HG03064 (cell line): ENCODE results near the gene CHMP6.
"Not testable (repeated sequence)": the region's sequence is repeated elsewhere in the genome, so short reads cannot be mapped to it uniquely, and the experiment has no call there.

Experiments
- ATAC-seq: cut with Tn5 transposase; IDR thresholded peaks from one replicate; pipeline ENCODE4 v1.9.1; 2021; ENCODE audit warnings: low read depth; ENCODE audit not compliant: unreplicated experiment

The CHMP6 gene

DNA sequence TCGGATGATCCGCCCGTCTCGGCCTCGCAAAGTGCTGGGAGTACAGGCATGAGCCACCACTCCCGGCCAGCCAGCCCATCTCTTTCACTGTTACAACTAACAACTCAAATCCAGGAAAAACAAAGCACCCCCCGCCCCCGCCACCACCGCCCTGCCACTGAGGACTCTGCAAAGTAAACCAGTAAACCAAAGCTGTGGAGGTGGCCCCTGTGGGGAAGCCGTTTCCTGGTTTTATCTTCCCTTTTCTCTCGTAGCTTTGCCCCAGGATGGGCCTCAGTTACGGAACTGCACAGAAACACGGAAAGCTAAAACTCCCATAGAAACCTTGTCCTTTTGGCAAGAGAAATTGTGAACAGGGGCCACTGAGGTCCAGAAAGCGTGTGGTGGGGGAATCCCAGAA lies 17.5 kb downstream of the CHMP6 start:
- ATAC-seq, result no peak

DNA sequence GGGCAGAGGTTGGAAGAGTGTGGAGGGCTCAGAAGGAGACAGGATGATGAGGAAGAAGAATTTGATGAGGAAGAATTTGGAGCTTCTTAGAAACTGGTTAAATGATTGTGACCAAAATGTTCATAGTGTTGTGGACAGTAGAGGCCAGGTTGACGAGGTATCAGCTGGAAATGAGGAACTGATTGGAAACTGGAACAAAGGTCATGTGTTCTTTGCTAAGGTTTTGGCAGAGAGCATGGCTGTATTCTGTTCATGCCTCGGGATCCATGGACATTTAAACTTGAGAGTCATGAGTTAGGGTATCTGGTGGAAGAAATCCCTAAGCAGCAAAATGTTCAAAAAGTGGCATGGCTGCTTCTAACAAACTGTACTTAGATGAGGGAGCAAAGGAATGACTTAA lies 19.3 kb downstream of the CHMP6 start:
- ATAC-seq, result no peak

DNA sequence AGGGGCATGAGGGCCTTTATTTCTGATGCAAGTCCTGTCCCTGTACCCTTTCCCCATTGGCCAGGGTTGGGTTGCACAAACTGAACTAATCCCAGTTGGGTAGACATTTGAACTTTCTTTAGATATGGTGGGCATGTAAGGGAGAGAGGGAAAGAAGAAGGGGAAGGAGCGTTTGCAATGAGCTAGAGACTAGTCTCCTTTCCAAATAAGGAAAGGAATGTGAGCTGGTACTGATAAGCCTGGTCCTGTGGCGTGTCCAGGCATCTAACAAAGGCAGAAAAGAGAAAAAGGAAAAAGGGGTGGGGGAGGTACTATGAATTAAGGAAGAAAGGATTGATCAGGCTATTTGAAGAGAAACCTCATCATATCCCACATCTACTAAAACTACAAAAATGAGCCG lies 20.3 kb downstream of the CHMP6 start:
- ATAC-seq, result no peak

DNA sequence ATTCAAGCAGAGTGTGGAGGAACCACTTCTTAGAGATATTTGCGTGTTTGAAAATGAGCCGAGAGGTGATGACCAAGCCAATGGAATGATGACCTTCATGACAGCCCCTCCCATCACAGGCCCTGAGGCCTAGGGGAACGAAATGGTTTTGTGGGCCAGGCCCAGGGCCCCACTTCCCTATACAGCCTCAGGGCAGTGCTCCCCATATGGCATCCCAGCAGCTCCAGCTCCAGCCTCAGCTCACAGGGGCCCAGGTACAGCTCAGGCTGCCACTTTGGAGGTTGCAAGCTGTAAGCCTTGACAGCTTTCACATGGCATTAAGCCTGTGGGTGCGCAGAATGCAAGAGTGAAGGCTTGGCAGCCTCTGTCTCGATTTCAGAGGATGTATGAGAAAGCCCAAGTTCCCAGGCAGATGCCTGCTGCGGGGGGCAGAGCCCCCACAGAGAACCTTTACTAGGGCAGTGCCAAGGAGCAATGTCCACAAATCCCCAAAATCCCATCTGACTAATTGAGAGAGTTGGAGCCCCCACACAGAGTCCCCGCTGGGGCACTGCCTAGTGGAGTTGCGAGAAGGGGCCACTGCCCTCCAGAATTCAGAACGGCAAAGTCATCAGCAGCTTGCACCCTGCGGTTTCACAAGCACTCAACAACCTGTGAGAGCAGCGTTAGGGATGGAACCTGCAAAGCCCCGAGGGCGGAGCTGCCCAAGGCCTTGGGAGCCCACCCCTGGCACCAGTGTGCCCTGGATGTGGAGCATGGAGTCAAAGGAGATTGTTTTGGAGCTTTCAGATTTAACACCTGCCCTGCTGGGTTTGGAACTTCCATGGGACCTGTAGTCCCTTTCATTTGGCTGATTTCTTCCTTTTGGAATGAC lies 21.2 kb downstream of the CHMP6 start:
- ATAC-seq, result no peak

DNA sequence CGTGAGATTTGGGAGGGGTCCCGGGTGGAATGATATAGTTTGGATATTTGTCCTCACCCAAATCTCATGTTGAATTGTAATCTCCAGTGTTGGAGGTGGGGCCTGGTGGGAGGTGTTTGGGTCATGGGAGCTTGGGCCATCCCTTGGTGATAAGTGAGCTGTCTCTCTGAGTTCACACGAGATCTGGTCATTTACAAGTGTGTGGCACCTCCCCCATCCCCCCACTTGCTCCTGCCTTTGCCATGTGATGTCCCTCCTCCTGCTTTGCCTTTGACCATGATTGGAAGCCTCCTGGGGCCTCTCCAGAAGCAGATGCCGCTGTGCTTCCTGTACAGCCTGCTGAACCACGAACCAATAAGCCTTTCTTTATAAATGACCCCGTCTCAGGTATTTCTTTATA lies 22.0 kb downstream of the CHMP6 start:
- no peak for ATAC-seq

DNA sequence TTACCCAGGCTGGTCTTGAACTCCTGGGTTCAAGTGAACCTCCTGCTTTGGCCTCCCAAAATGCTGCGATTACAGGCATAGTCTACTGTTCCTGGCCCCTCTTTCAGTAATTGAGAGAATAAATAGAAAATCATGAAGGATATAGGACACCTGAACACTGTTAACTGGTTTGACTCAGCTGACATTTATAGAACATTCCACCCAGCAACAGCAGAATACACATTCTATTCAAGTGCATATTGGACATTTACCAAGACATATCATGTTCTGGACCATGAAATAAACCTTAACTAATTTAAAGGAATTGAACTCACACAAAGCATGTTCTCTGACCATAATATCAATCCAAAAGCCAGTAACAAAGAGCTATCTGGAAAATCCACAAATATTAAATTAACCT lies 23.5 kb downstream of the CHMP6 start:
- no peak for ATAC-seq

DNA sequence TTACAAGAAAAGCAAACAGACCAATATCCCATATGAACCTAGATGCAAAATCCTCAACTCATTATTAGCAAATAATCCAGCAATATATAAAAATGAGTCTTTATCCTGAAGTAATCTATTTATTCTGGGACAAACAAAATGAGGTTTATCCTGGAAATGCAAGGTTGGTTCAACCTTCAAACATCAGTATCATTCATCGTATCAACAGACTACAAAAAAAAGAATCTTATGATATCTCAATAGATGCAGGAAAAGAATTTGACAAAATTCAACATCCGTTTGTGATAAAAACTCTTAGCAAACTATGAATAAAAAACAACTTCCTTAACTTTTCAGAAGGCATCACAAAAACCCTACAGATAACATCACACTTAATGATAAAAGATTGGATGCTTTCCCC lies 24.9 kb downstream of the CHMP6 start:
- ATAC-seq, result no peak

DNA sequence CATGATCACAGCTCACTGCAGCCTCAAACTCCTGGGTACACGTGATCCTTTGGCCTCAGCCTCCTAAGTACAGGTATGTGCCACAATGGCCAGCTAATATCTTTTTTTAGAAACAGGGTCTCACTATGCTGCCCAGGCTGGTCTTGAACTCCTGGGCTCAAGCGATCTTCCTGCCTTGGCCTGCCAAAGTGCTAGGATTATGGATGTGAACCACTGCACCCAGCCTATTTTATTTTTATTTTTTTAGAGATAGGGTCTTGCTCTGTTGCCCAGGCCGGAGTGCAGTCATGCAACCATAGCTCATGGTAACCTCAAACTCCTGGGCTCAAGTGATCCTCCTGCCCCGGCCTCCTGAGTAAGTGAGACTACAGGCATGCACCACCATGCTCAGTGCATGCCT lies 25.7 kb downstream of the CHMP6 start:
- ATAC-seq, result not testable (repeated sequence)

DNA sequence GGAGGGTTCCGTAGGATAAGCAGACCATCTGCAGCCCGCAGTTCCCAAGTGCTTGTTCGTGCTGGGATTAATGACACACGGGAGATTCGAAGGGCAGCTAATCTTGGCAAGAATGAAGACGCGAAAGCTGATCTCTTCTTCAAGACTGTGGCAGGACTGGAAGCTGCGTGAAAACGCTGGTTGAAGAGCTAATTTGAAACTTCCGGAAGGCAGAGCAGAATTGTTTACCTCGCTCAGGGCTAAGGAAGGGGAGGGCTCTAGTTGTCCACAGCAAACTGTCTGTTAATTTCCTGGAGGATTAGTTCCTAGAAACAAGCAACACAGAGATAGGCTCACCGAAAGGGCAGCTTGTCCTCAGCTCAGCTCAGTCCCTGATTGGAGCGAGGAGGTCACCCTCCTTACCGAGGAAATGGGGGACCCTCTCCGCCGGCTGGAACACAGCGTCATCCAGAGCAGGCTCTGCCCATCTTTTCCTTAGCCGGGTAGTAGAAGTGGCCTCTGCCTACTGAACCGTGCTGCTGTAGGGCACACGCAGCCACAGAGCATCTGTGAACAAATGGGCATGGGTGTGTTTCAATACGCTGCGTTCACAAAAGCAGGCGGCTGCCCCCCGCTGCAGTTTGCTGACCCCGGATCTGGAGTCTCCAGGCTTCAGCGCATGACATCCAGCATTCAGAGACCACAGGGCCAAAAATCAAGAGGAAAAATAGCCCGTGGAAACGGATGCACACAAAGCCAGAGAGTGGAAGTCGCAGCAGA lies 26.6 kb downstream of the CHMP6 start:
- no peak for ATAC-seq

DNA sequence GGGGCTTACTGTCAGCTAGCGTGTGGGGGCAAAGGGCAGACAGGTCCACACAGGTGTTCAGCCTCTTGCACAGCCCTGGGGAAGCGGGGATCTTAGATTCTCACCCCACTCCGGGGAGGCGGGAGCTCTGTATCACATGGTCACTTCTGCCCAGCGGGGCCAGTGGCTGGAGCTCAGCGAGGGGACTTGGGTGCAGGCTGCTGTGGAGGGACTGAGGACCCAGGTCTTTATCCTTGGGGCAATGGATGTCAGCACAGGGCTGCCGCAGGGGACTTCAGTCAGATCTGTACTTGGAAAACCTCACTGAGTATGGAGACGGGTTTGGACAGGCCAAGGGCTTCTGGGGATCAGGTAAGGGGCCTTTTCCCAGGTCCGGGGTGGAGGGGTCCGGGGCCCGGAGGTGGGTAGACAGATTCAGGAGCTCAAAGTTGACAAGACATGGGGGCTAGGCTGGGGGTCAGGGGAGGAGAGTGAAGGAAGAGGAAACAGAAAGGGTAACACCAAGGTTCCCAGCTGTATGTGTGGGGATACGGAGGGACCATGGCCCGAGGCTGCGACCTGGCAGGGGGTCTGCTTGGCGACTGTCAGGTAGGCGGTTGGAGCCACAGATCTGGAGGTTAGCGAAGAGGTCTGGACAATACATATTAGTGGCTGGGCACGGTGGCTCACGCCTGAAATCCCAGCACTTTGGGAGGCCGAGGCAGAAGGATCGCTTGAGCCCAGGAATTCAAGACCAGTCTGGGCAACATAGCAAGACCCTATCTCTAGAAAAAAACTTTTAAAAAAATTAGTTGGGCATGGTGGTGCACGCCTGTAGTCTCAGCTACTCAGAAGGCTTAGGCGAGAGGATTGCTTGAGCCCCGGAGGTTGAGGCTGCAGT lies 28.2 kb downstream of the CHMP6 start:
- ATAC-seq, result no peak

DNA sequence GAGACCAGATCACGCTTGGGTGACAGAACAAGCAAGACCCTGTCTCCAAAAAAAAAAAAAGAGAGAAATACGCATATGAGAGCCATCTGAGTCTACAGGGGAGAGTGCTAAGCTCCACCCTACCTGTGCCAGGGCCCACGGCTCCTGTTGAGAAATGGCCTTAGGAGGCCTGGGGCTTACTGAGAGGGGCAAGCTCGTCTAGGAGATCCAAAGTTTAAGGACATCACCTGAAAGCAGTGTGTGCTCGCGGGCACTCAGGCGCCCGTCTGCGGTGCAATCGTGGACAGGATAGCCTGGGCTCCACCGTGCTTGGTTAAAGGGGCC lies 28.8 kb downstream of the CHMP6 start:
- no peak for ATAC-seq

DNA sequence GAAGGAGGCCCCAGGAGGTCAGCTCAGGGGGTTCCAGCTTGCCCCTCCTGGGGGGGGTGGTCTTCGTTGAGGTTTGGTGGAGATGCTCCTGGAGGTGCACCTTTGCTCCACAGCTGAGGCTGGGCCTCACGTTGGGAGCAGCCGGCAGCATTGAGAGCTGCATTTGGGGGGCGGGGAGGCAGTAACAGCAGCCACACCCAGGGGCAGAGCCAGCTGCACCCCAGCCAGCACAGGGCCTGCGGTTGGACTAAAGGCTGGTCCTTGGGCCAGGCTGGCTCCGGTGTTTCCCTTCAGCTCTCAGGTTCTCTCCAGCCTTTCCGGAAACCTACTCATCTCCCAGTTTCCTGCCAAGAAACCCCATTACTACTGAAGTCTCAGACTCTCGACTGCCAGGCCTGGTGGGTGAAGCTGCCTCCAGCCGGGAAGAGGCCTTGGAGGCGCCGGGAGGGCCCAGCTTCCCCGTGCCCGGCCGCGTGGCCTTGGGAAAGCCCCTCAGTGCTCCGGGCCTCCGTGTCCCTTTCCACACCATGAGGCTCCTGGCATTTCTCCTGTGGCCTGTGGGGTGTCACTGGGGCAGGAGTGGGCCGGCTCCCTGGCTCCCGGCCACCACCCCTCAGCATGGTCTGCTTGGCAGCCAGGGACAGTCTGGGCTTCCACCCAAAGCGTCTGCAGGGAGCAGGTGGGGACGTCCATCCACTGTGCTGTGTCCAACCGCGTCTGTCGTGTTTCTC lies 29.3 kb downstream of the CHMP6 start:
- ATAC-seq, result no peak

DNA sequence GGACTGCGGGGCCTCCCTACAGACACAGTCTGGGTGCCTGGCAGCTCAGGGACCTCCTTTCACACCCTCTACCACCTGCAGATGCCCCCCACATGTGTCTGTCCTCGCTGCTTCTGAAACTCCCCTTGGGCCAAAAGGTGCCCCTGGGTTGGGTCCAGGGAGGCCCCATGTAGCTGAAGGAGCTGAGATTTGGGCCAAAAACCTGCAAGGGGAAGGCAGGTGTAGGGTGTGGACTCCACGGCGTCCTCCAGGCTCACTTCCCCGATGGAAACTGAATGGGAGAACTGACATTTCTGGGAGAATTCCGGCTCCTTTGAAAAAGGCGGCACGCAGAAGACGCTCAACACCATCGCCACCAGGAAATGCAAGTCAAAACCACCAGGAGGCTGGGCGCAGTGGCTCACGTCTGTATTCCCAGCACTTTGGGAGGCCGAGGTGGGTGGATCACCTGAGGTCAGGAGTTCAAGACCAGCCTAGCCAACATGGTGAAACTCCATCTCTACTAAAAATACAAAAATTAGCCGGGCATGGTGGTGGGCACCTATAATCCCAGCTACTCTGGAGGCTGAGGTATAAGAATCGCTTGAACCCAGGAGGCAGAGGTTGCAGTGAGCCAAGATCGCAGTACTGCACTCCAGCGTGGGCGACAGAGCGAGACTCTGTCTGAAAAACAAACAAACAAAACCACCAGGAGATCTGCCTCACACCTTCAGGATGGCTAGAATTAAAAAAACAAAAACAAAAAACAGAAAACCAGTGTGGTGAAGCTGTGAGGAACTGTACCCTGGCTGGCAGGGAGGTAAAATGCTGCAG lies 30.1 kb downstream of the CHMP6 start:
- no peak for ATAC-seq

DNA sequence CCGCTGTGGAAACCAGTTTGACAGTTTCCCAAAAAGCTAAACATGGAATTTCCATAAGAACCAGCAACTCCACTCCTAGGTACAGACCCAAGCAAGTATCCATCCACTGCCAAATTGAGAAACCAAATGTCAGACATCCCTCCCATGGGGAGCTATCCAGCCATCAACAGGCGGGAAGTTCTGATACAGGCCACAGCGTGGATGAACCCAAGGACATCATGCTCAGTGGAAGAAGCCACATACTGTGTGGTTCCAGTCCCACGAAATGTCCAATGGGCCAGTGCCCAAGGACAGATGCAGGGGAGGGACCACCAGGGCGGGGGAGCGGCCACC lies 30.7 kb downstream of the CHMP6 start:
- no peak for ATAC-seq

DNA sequence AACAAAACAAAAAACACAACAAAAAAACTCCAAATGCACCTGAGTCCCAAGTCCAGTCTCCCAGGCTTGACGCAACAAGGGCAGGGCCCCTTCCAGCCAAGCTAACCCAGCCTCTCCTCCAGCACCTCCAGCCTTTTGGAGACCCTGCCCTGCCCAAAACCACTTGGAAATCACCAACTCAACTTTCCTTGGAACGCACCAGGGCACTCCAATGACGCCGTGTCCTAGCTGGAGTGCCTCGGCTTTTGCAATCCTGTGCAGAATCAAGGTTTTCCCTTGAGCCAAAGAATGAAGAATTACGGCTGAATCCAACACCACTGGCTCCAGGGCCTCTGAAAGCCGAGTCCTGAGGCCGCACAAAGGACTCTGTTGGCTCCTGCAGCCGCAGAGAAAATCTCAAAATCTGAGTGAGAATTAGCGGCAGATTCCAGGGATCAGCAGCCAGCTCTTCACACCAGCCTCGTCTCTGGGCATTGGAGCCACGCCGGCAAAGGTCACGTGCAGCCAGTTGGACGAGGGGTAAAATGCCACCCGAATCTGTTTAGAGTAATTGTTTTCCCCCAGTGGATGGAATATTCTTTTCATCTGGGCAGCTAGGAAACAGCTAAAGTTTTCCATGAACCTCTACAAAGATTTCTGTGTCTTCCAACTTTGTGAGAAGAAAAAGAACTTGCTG lies 33.6 kb downstream of the CHMP6 start:
- ATAC-seq, result no peak

DNA sequence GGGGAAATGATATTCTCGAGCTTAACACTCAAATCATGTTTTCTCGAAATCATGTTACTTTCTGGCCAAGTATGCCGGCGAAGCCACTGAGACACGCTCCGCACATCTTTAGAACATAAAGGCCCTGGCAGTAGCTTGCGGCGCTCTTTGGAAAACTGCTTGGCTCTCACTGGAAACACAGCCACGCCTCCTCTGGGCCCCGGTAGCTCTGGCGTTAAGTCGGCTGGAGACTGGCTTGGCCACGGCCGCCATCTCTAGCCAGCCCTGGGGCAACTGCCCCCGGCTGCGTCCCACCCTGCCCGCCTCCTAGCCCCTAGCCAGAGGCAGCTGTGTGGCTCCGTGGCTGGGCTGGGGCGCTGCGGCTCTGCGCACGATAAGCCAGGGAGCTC lies 34.1 kb downstream of the CHMP6 start:
- no peak for ATAC-seq

DNA sequence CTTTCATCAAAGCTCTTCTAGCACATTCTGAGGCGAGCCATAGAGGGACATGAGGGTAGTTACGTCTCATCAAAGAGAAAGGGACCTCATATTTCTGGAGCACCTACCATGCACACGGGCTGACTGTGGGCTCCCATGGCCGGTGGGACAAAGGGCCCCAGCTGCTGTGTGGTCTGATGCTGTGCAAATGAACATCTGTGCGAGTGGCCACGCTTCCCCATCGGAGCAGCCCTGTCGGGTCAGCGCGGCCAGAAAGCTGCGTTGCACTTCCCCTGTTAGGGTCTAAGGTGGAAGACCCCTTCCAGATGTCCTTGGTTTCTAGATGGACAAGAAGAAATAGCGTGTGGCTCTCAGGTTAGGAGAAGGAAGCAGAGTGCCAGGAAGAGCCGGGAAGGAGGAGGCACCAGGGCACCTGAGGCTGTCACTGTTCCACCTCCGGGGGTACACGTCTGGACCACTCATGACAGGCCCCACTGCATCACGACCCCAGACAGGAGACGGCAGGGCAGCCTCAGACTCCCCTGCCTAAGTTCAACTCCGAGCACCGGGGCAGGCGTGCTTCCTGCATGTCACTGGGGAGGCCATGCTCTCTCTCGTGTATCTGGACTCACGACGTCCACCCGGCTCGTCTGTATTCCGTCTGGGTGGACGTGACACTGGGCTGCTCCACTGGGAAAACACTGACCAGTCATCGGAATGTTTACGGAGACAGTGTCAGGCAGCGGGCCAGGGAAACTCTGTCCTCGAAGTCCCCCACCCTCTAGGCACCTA lies 34.8 kb downstream of the CHMP6 start:
- no peak for ATAC-seq

DNA sequence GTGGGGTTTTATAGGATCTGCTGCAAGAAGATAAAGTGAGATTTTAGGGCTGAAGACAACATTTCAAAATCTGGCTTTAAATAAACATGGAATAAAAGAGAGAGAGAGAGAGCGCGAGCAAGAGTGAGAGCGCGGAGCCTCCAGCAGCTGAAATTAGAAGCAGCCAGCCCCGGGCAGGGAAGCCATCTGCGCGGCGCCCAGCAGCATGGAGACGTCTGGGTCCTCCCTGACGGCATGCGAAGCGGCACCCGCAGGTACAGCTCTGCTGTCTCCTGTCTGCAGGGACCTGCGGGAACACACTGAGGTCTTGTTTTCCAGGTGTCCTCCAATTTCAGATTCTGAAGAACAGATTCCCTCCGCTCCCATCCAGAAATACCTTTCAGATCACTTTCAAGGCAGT lies 35.4 kb downstream of the CHMP6 start:
- no peak for ATAC-seq
